ENCODE results near the gene BPIFA2. TPM values are rescaled to one million over a fixed set of nuclear protein-coding genes. Genes with fewer than 3 reads are reported as not detected.

BPIFA2 gene
- total RNA-seq, 1 experiment from 2014 or later = not detected

- Mint-ChIP-seq H3K36me3 (ENCODE audit: insufficient read depth in 1 of 3, low read depth in 3 of 3) (no peaks in the 10 kb centered on the region), H3K4me3 (no peak overlapping the region), H3K9me3 (peaks cover 2 to 8% of the 10 kb centered on the region in 2 experiments; a peak in 1 of 5 replicates), H3K4me1 (peaks cover 23 to 26% of the 10 kb centered on the region in 2 experiments), H3K27ac (no peak overlapping the region; a peak in 1 of 7 replicates), H3K27me3 (ENCODE audit: low read depth) (peaks cover 7% of the 10 kb centered on the region)
- no peaks in the 10 kb centered on the region for H3K79me1 ChIP-seq (ENCODE audit: insufficient read depth, low read depth, low read length, poor library complexity, severe bottlenecking)
- no peak overlapping the region for H2BK12ac ChIP-seq (ENCODE audit: insufficient read length, low read depth, low read length)
- H3K27ac ChIP-seq (ENCODE audit: insufficient read length, low read depth, low read length) = no peak overlapping the region
- H4K91ac ChIP-seq (ENCODE audit: insufficient read length, low read depth, low read length) = no peak overlapping the region
- no peak overlapping the region for H4K8ac ChIP-seq (replicated peaks; ENCODE audit: insufficient read length, low read depth, low read length)
- no CpG with 5 or more reads among the region's 3 CpGs for WGBS (ENCODE audit: extremely low coverage, insufficient read length, low lambda C conversion rate)
- H3K56ac ChIP-seq (ENCODE audit: insufficient read length, low read depth, low read length) = no peak overlapping the region
- no peak overlapping the region for H3K23ac ChIP-seq (ENCODE audit: insufficient read length, low read depth, low read length)
- no peak overlapping the region for H2BK15ac ChIP-seq (ENCODE audit: low read depth, low read length)
- H4K20me1 ChIP-seq (ENCODE audit: control insufficient read depth, insufficient read depth, insufficient read length) = no peaks in the 10 kb centered on the region
- no peak overlapping the region for H3K14ac ChIP-seq (ENCODE audit: insufficient read depth, low read length)
- H3K18ac ChIP-seq (ENCODE audit: insufficient read length, low read depth, low read length) = no peak overlapping the region
- no peaks in the 10 kb centered on the region for H3K79me2 ChIP-seq (ENCODE audit: insufficient read depth, low read length)
- no peak overlapping the region for H2AFZ ChIP-seq (ENCODE audit: low read length)
- no peak overlapping the region for H3T11ph ChIP-seq (ENCODE audit: low read length)
- no peak overlapping the region for H2BK5ac ChIP-seq (ENCODE audit: insufficient read length, low read length)
- H3K27me3 ChIP-seq (ENCODE audit: insufficient read depth, low read length) = no peaks in the 10 kb centered on the region
- no peak overlapping the region for H4K5ac ChIP-seq (ENCODE audit: insufficient read length, low read depth, low read length)
- H2BK120ac ChIP-seq (ENCODE audit: low read depth, low read length, poor library complexity, severe bottlenecking) = no peak overlapping the region
- DNase-seq = no peak
- H3K4me2 ChIP-seq (ENCODE audit: insufficient read depth, insufficient read length, low read length) = no peak overlapping the region
- no peak overlapping the region for H2AK5ac ChIP-seq (ENCODE audit: insufficient read length, low read length)
- H3K9me3 ChIP-seq (ENCODE audit: control insufficient read depth, low read depth, low read length) = no peaks in the 10 kb centered on the region
- H3K4ac ChIP-seq (ENCODE audit: low read depth, low read length) = no peak overlapping the region
- H3K9ac ChIP-seq (ENCODE audit: extremely low read depth, insufficient read length, low read length) = no peak overlapping the region
- H3K23me2 ChIP-seq (ENCODE audit: insufficient read length, low read depth, low read length, poor library complexity, severe bottlenecking) = no peaks in the 10 kb centered on the region
- H3K4me1 ChIP-seq (ENCODE audit: insufficient read depth, low read length) = no peaks in the 10 kb centered on the region
- no peak overlapping the region for H2BK20ac ChIP-seq (ENCODE audit: low read depth, low read length, poor library complexity, severe bottlenecking)
- TF ChIP-seq, protein P1, sequence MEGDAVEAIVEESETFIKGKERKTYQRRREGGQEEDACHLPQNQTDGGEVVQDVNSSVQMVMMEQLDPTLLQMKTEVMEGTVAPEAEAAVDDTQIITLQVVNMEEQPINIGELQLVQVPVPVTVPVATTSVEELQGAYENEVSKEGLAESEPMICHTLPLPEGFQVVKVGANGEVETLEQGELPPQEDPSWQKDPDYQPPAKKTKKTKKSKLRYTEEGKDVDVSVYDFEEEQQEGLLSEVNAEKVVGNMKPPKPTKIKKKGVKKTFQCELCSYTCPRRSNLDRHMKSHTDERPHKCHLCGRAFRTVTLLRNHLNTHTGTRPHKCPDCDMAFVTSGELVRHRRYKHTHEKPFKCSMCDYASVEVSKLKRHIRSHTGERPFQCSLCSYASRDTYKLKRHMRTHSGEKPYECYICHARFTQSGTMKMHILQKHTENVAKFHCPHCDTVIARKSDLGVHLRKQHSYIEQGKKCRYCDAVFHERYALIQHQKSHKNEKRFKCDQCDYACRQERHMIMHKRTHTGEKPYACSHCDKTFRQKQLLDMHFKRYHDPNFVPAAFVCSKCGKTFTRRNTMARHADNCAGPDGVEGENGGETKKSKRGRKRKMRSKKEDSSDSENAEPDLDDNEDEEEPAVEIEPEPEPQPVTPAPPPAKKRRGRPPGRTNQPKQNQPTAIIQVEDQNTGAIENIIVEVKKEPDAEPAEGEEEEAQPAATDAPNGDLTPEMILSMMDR (conservative IDR thresholded peaks at IDR 0.05) = no peak
These were observed 8.1 kb downstream of the BPIFA2 start for GRCh38 chr20:33176101-33176500.
